Left ventricle myocardium superior (tissue), 1 donor: ENCODE results near the gene UBL4B. TPM values are rescaled to one million over a fixed set of nuclear protein-coding genes. Genes with fewer than 3 reads are reported as not detected.

Experiments
- ATAC-seq: fragments of 200-7000 bp; cut with Tn5 transposase; one replicate; pipeline ENCODE4 v1.9.1; 2020; ENCODE audit warnings: mild to moderate bottlenecking, moderate library complexity
- DNase-seq: peaks from one replicate; pipeline ENCODE4 v3.0.0-alpha.2; 2020
- intact Hi-C: fragments of 100-400 bp; cut with micrococcal nuclease; formaldehyde crosslinking; loops from one replicate; pipeline ENCODE4 v1.11.0; 2022
- total RNA-seq: library from RNA; stranded (reverse); fragmentation: NEBNext Ultra II Directional; extraction: Animal tissue kit (Norgen Biotek cat#: 25700); gene quantifications from one replicate; pipeline ENCODE4 v1.2.1, GENCODE V29; 2021
- donor health status: DM: no; HTN: yes; CAD: no; lungs with severe emphysema.

Gene UBL4B
- total RNA-seq, 1 donor from 2014 or later: not detected

GRCh38 chr1:110083866-110084226, 28.4 kb upstream of the UBL4B start:
- ATAC-seq (peak; percentile 42), DNase-seq (no peak)
- intact Hi-C loops: no loop called here

- intact Hi-C loops: no loop called here
- ATAC-seq (peak; percentile 85), DNase-seq (peak; percentile 76)
Observed at GRCh38 chr1:110084227-110085078, 27.8 kb upstream of the UBL4B start.

GRCh38 chr1:110085671-110086070, 26.6 kb upstream of the UBL4B start:
- no peak for DNase-seq
- intact Hi-C loops: no loop called here
- ATAC-seq: no peak

- intact Hi-C loops: no loop called here
- DNase-seq (no peak), ATAC-seq (no peak)
Observed at GRCh38 chr1:110086961-110087360, 25.3 kb upstream of the UBL4B start.

- peak; percentile 67 for ATAC-seq
- intact Hi-C loops: no loop called here
- DNase-seq: peak; percentile 37
Observed at GRCh38 chr1:110087812-110088738, 24.2 kb upstream of the UBL4B start.

GRCh38 chr1:110088739-110089316, 23.4 kb upstream of the UBL4B start:
- DNase-seq: no peak
- ATAC-seq: no peak
- intact Hi-C loops: no loop called here

- DNase-seq: no peak
- intact Hi-C loops: no loop called here
- ATAC-seq: peak; percentile 38
Observed at GRCh38 chr1:110089561-110090275, 22.5 kb upstream of the UBL4B start.

- intact Hi-C loops: no loop called here
Observed at GRCh38 chr1:110091381-110091780, 20.9 kb upstream of the UBL4B start.

GRCh38 chr1:110091791-110092190, 20.5 kb upstream of the UBL4B start:
- ATAC-seq (no peak), DNase-seq (no peak)
- intact Hi-C loops: no loop called here

More at GRCh38 chr1:110091381-110091780, 20.9 kb upstream of the UBL4B start:
- DNase-seq (no peak), ATAC-seq (no peak)

GRCh38 chr1:110092991-110093390, 19.3 kb upstream of the UBL4B start:
- no peak for DNase-seq
- intact Hi-C loops: no loop called here
- ATAC-seq: no peak

- DNase-seq (no peak), ATAC-seq (no peak)
- intact Hi-C loops: no loop called here
Observed at GRCh38 chr1:110094931-110095654, 17.1 kb upstream of the UBL4B start.

GRCh38 chr1:110097507-110098221, 14.6 kb upstream of the UBL4B start:
- ATAC-seq: no peak
- intact Hi-C loops: no loop called here
- DNase-seq: no peak

- no peak for ATAC-seq
- no peak for DNase-seq
- intact Hi-C loops: no loop called here
Observed at GRCh38 chr1:110098222-110099026, 13.8 kb upstream of the UBL4B start.

- no peak for ATAC-seq
- intact Hi-C loops: no loop called here
- DNase-seq: no peak
Observed at GRCh38 chr1:110100335-110100734, 11.9 kb upstream of the UBL4B start.

GRCh38 chr1:110102081-110102480, 10.2 kb upstream of the UBL4B start:
- ATAC-seq (no peak), DNase-seq (no peak)
- intact Hi-C loops: no loop called here

- DNase-seq: peak; percentile 72
- intact Hi-C loops: loop anchor here (5.0 kb wide), 1 partner anchor 54 kb away; no protein-coding TSS in a partner anchor
- ATAC-seq: peak; percentile 89
Observed at GRCh38 chr1:110106013-110106941, 6.0 kb upstream of the UBL4B start.
